ENCODE data around the gene PHKG1.
A peak's percentile ranks its signal among the peaks of the same experiment; 100 is the strongest.
"Not testable (repeated sequence)": the region's sequence is repeated elsewhere in the genome, so short reads cannot be mapped to it uniquely, and the experiment has no call there.

Gene PHKG1

DNA sequence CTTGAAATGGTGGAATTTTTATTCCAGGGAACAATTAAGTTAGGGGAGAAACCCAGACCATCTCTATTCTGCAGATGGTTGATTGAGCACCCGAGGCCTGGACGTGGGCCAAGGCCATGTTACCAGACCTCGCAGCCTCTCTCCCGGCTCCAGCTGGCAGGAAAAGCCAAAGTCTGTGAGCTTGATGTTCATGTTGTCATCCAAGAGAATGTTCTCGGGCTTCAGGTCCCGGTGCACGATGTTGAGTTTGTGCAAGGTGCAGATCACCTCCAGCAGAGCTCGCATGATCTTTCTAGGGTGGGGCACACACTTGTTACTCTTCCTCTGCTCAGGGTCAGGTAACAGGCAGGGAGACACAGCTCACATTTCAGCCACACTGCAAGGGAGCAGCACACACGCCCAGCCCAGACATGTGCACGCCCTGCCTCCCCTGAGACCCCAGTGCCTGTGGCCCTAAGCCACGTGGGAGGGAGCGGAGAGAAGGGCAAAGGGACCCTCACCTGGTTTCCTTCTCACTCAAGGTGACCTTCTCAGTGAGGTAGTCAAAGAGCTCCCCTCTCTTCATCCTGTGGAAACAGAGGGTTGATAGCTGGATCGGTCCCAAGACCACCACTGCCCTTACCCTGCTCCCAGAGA lies 9.5 kb downstream of the PHKG1 start:
- no peak for DNase-seq (ENCODE audit: low read depth in 2 of 2)

DNA sequence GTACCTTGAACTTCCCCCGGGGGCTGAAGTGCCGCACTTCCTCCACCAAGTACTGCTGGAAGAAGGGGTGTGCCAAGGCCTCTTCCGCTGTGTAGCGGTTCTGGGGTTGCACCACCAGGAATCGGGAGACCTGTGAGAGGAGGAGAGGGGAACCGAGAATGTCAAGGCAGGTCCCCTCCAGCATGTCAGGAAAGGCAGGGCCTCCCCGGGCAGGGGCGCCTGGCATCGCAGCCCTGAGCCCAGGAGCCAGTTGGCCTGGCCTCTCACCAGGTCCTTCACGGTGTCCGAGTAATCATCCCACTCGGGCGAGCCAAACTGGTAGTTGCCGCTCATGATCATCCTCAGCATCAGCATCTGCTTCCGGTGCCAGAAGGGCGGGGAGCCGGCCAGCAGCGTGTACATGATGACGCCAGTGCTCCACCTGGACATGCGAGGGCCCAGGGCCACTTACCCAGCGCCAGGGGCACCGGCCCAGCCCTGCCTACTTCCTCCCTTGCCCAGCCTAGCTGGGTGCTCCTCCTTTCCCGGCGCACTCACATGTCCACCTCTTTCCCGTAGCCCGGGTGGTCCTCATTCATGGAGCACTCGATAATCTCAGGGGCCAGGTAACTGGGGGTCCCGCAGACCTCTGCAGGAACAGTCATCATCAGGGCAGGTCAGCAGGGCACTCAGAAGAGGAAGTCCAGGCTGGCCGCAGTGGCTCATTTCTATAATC lies 11.0 kb downstream of the PHKG1 start:
- no peak for DNase-seq (ENCODE audit: low read depth in 2 of 2)

GRCh38 chr7:56080726-56081435 lies 11.9 kb downstream of the PHKG1 start:
- DNase-seq (ENCODE audit: low read depth in 2 of 2), result not testable (repeated sequence)

GRCh38 chr7:56079450-56080185 lies 13.1 kb downstream of the PHKG1 start:
- no peak for DNase-seq (ENCODE audit: low read depth in 2 of 2)

GRCh38 chr7:56078196-56078595 lies 14.6 kb downstream of the PHKG1 start:
- DNase-seq (ENCODE audit: low read depth in 2 of 2), result no peak

DNA sequence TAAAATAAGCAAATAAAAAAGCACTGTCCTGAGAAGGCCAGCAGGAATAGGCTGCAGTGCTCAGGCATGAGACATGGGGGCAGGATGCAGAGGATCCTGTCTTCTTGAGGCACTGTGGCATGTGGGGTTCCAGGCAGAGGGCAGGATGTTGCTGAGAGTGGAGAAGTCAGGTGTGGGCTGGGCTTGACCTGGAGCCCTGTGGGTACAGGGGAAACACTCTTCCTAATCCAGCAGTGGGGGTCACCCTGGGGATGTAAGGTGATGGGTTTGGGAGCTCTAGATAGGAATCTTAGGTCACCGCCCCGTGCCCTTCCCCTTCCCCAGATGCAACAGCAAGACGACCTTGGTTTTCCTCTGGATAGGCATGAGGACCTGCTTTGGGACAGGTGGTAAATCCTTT lies 15.1 kb downstream of the PHKG1 start:
- DNase-seq (ENCODE audit: low read depth in 2 of 2), result no peak

DNA sequence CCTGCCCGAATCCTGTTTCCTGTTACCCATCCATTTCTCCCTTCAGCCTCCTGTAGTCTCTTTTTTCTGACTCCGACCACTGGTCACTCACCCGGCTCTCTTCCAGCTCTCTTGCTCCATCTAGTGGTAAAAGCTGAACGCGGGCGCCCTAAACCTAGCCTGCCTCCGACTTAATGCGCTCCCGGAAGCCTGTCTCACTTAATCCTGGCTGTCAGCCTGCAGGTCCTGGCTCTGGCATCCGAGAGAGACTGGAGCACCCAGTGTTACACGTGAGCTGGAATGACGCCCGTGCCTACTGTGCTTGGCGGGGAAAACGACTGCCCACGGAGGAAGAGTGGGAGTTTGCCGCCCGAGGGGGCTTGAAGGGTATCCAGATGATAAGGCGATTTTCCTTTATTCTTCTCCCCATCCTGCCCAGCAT lies 18.4 kb downstream of the PHKG1 start:
- peak in 1 of 2 experiments; percentile 37 for DNase-seq (ENCODE audit: low read depth in 2 of 2)

DNA sequence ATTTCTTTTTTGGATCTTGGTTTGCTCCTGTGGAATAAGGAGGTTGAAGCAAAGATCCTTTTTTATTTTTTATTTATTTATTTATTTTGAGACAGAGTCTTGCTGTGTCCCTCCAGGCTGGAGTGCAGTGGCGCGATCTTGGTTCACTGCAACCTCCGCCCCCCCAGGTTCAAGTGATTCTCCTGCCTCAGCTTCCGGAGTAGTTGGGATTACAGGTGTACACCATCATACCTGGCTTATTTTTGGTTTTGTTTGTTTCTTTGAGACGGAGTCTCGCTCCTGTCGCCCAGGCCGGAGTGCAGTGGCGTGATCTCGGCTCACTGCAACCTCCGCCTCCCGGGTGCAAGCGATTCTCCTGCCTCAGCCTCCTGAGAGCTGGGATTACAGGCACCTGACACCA lies 26.4 kb downstream of the PHKG1 start:
- DNase-seq (ENCODE audit: low read depth in 2 of 2), result not testable (repeated sequence)

DNA sequence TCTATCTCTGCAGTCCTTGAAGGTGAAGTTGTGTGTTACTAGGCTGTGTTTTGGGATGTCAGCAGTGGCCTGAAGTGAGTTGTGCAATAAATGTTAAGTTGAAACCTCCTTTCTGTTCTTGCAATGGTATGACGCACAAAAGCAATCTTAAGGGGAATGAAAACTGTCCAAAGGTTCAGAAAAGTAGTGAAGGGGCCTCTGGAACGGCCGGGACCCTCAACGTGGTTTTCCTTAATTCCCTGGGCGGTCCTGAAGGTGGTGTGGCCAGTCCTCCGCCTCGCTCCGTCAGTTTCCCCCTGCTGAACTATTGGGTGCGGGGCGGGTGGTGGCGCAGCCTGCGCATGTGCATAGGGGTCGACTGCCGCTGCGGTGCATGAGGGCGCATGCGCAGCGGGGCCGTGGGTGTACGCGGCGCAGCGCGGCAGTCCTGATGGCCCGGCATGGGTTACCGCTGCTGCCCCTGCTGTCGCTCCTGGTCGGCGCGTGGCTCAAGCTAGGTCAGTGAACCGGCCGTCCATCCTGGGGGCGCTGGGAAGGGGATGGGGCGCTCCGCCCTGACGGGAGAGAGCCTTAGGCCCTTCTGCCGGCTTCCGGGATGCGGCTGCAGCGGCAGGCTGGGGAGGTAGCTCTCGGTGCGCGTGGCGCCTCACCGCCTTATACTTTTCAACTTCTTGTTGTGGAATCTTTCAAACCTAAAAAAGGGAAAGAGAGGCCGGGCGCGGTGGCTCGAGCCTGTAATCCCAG lies 28.7 kb downstream of the PHKG1 start, which contains the start of gene SUMF2:
Gene SUMF2, plus strand, starts transcription at position 405 of the 744 bp plus-strand sequence. Its CDS starts 26 bp downstream, at position 431.
- DNase-seq (ENCODE audit: low read depth in 2 of 2), result peak; percentile 46 to 57

- no peak for DNase-seq (ENCODE audit: low read depth in 2 of 2)
Observed at GRCh38 chr7:56063500-56063881, 29.3 kb downstream of the PHKG1 start.

DNA sequence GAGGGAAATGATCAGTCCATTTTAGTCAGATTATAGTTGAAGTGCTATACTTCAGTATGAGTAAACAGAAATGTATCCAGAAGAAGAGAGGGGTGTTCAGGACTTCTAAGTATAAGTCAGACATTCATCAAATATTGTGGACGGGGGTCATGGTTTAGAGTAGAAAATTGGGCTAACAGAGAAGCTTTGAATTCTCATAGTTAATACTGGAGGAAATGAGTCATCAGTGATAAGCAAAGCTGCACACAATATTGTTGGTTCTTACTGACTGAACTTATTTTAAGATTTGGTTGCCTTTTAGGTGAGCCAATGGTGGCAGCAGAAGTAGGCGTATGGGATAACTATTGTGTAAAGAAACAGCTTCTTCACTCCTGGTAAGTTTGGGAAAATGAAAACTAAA lies 30.4 kb downstream of the PHKG1 start:
- DNase-seq (ENCODE audit: low read depth in 2 of 2), result no peak

GRCh38 chr7:56053993-56054392 lies 38.8 kb downstream of the PHKG1 start:
- no peak for DNase-seq (ENCODE audit: low read depth in 2 of 2)

GRCh38 chr7:56053379-56053778 lies 39.4 kb downstream of the PHKG1 start:
- no peak for DNase-seq (ENCODE audit: low read depth in 2 of 2)

DNA sequence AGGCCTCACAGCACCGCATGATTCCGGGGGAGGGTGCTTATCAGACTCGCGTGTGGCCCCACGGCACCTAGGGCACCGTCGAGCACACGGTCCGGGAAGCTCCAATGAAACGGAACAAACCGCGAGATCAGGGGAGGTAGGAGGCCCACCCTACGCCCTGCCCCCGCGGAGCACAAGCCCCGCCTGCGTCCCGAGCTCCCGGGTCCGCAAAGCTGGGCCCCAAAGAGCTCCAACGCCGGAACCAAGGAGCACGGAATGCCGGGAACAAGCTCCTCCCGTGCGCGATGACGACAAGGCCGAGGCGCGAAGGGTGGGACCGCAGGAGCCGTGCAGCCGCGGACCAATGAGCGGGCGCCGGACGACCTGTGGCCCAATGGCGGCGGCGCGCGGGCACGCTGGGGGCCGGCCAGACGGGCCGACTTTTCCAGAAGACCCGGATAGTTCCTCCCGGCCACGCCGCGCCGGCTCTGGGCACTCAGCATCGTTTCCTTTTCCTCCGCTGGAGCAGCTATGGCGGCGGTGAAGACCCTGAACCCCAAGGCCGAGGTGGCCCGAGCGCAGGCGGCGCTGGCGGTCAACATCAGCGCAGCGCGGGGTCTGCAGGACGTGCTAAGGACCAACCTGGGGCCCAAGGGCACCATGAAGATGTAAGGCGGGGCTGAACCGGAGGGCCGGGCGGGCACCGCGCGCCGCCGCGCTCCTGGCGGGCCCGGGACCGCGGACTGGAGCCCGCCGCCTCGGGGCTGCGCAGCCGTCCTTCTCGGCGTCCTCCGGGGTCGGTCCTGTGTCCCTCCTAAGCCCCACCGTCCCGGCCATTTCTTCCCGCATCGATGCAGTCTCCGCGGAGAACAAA lies 41.2 kb downstream of the PHKG1 start, which contains the start of the genes CCT6A and PSPH:
Gene CCT6A, plus strand, starts transcription at position 427 of the 853 bp plus-strand sequence. Its CDS starts 84 bp downstream, at position 511.
Gene PSPH, minus strand, starts transcription at position 106 of the 853 bp plus-strand sequence. CDS start 30,232 bp downstream, outside the sequence.
- peak; percentile 96 to 97 for DNase-seq (ENCODE audit: low read depth in 2 of 2)

GRCh38 chr7:56051053-56051338 lies 41.8 kb downstream of the PHKG1 start:
- DNase-seq (ENCODE audit: low read depth in 2 of 2), result no peak

DNA sequence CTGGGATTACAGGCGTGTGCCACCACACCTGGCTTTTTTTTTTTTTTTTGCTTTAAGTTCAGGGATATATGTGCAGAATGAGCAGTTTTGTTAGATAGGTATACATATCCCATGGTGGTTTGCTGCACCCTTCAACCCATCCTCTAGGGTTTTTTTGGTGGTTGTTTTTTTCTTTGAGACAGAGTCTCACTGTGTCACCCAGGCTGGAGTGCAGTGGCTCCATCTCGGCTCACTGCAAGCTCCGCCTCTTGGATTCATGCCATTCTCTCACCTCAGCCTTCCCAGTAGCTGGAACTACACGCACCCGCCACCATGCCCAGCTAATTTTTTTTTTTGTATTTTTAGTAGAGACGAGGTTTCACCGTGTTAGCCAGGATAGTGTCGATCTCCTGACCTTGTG lies 44.0 kb downstream of the PHKG1 start:
- not testable (repeated sequence) for DNase-seq (ENCODE audit: low read depth in 2 of 2)

DNA sequence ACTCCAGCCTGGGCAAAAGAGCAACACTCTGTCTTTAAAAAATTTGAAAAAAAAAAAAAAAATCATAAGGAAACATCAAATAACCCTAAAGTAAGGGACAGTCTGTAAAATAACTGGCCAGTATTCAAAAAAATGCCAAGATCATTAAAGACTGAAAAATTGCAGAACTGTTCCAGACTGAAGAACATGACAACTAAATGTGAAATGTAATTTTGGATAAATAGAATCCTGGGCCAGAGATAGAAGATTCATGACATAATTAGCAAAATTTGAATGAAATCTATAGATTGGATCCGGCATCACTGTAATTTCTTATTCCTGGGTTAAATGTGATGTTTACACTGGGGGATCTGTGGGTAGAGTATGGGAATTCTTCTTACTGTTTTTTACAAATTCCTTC lies 44.5 kb downstream of the PHKG1 start:
- DNase-seq (ENCODE audit: low read depth in 2 of 2), result no peak

- not testable (repeated sequence) for DNase-seq (ENCODE audit: low read depth in 2 of 2)
Observed at GRCh38 chr7:56047446-56048116, 45.2 kb downstream of the PHKG1 start.

DNA sequence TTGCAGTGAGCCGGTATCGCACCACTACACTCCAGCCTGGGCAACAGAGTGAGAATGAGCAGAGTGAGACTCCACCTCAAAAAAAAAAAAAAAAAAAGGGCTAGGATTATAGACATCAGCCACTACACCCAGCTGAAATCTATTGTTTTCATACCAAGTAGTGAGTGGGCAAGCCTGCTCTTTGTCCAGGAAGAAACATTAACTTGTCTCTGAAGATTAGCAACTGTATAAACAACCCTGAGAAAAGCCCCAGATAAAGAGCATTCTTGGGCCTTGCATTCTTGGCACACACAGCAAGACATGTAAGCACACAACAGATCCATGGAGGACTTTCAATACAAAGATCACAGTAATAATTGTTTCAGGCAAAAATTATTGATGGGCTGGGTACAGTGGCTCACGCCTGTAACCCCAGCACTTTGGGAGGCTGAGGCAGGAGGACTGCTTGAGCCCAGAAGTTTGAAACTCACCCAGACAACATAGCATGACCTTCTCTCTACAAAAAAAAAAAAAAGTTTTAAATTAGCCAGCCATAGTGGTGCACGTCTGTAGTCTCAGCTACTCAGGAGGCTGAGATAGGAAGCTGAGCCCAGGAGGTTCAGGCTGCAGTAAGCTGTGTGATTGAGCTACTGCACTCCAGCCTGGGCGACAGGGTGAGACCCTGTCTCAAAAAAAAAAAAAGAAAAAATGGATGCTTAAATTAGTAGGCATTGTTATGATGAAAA lies 45.9 kb downstream of the PHKG1 start:
- no peak for DNase-seq (ENCODE audit: low read depth in 2 of 2)

Measured in fibroblast of skin of left biceps (primary cell).